Keratinocyte (primary cell): ENCODE data around the gene BSCL2.

ENCODE experiments used
- CTCF ChIP-seq, 3 experiments: IDR thresholded peaks in 1 of 3; conservative IDR thresholded peaks in 1 of 3; optimal IDR thresholded peaks in 1 of 3; 2 replicates in 2 of 3; 3 replicates in 1 of 3; pipeline versions ENCODE3 to v1.5.1; 2011; ENCODE audit warnings: low read length in 3 of 3, mild to moderate bottlenecking in 3 of 3, moderate library complexity in 2 of 3, control low read depth in 1 of 3, inconsistent platforms in 1 of 3; ENCODE audit not compliant: insufficient read depth in 2 of 3; ENCODE audit errors: extremely low read depth in 1 of 3
- EZH2 ChIP-seq: IDR thresholded peaks from one replicate; pipeline ENCODE4 v1.6.1; 2012; ENCODE audit warnings: inconsistent platforms, mild to moderate bottlenecking, low read length, moderate library complexity

- TF ChIP-seq CTCF (optimal IDR thresholded peaks at IDR 0.05 in 1 of 3, IDR thresholded peaks at IDR 0.05 in 1 of 3, conservative IDR thresholded peaks at IDR 0.05 in 1 of 3; ENCODE audit: extremely low read depth in 1 of 3, insufficient read depth in 2 of 3, low read length in 3 of 3) (no peak), EZH2 (no peak)
These were observed 42.1 kb downstream of the BSCL2 start, which contains the start of the genes C11orf98 and CSKMT for GRCh38 chr11:62665075-62665598.
